NCI-H774 (cell line): ENCODE data around the gene CUX1.

Experiments used
- DNase-seq: peaks from one replicate; lab custom pipeline; 2025; lab: John Stamatoyannopoulos, UW

Gene CUX1

DNA sequence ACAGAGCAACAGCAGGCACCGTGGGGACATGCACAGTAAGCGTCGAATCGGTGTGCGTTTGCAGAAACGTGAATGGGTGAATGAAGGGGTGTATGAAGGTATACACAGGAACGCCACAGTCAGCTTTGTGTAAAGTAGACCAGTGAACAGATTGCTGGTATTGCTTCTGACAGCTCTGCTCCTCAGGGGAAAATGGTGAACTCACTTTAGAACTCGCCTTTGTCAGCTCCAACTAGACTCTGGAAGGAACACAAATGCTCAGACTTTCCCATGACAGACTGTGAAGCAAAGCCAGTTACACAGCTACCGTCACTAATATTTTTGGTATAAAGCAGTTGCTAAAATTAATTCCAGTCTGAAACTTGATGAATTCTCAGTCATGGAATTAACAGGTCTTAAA is 78.9 kb downstream of the CUX1 start:
- DNase-seq: no peak

GRCh38 chr7:101896941-101897340 is 79.5 kb downstream of the CUX1 start:
- DNase-seq: no peak

GRCh38 chr7:101898106-101898505 is 80.7 kb downstream of the CUX1 start:
- DNase-seq: no peak

DNA sequence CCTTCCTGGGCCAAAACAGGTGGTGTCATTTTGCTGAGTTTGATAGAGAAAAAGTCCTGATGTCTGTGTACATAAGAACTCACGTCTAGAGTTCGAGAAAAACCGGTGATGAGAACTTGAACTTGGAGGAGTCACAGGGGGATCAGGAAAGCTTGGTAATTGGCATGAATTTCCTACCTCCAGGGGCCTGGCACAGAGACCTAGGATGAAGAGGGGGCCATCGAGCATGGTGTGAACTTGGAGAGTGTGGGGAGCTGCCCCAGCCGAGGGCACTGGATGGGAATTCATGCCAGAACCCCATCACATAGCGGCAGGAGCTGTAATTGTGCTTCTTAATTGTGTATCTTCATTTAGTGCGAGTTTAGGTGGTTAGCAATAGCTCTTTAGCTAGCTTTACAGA is 82.2 kb downstream of the CUX1 start:
- no peak for DNase-seq

- DNase-seq: no peak
Measured at GRCh38 chr7:101900103-101900502, 82.7 kb downstream of the CUX1 start.

- DNase-seq: no peak
Measured at GRCh38 chr7:101901661-101902491, 84.5 kb downstream of the CUX1 start.

- DNase-seq: no peak
Measured at GRCh38 chr7:101902680-101903514, 85.5 kb downstream of the CUX1 start.

DNA sequence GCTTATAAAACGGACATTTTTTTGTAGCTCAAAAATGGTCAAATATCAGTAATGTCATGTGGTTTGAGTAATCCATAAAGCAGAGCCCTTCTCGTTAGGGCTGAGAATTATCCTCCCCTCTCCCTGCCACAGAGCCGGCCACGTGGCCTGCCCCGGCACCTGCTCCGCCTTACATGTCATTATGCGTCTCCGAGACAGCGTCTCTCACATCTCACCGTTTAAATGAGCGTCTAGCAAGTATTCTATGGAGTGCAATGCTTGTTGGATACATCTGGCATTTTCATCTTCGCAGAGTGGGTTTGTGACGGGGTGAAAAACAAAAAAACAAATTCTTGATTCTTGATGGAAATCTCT is 86.1 kb downstream of the CUX1 start:
- no peak for DNase-seq

DNA sequence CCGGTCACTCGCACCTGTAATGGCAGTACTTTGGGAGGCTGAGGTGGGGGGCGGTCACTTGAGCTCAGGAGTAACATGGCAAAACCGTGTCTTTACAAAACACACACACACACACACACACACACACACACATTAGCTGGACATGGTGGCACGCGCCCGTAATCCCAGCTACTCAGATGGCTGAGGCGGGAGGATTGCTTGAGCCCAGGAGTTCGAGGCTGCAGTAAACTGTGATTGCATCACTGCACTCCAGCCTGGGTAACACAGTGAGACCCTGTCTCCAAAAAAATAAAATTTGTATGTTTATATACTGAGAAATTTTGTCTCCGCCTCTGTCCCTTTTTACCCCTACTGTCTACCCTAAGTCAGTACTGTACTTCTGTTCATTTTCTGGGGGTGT is 86.6 kb downstream of the CUX1 start:
- no peak for DNase-seq

DNA sequence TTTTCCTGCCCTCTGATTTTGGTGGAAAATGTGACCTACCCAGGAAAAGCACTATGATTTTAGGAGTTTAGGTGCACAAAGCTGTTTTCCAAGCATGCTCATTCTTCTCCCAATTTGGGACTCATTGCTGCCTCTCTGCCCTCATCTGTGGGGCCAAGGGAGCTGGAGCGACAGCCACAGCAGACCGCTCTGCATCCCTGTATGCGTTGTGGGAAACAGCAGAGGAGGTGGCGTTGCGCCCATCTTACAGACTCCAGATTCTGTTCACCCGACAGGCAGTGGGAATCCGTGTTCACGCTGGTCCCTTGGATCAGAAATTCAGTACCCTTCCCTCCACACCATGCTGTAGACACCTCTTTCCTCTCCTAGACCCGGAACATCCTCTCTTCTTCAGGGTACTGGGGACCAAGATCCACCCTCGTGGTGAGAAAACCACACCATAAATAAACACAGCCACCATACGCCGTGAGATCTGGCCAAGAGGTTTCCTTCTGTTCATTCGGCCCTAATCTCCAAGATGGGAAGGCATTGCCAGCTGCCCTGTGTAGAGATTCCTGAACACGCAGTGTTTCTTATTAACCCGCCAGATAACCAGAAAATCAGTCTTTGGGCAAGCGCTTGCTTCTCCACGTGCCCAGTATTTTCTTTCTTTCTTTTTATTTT is 87.9 kb downstream of the CUX1 start:
- no peak for DNase-seq

DNA sequence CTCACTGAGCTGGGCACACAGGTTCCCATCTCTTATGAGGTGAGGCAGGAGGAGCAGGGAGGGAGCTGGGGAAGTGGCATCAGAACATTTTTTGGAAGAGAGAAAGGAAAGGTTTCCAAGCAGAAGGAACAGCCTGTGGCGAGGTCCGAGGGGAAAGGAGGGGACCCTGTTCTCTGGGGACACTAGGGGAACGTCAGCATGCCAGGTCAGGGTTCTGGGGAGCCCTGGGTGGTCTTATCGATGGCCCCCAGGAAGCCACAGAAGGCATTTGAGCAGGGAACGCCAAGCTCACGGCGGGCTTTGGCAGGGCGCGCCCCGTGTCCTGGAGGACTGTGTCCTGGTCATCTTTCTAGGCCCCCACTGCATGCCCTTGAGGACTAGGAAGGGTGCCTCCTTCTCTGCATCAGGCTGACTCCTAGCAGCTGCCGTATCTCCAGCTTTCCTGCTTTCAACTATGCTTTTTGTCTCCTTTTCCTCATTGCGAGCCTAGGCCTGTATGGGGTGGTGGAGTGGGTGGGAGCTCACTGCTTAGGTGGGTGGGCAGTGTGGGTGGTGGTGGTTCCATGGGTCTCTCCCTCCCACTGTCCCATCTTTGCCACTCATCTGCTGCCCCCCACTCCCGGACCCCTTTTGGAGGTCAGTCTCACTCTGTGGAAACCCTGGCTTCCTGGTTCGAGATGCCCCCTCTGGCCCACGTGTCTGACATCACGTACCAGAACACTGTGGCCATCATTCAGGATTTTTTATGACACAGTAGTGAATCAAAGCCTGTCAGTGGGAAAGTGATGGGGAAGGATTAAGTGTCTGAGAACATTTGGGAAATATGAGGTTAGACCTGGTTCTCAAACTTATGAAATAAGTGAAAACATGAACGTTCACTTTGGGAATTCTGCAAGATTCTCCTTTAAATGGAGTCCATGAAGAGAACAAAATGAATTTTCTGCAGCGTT is 89.1 kb downstream of the CUX1 start:
- no peak for DNase-seq

DNA sequence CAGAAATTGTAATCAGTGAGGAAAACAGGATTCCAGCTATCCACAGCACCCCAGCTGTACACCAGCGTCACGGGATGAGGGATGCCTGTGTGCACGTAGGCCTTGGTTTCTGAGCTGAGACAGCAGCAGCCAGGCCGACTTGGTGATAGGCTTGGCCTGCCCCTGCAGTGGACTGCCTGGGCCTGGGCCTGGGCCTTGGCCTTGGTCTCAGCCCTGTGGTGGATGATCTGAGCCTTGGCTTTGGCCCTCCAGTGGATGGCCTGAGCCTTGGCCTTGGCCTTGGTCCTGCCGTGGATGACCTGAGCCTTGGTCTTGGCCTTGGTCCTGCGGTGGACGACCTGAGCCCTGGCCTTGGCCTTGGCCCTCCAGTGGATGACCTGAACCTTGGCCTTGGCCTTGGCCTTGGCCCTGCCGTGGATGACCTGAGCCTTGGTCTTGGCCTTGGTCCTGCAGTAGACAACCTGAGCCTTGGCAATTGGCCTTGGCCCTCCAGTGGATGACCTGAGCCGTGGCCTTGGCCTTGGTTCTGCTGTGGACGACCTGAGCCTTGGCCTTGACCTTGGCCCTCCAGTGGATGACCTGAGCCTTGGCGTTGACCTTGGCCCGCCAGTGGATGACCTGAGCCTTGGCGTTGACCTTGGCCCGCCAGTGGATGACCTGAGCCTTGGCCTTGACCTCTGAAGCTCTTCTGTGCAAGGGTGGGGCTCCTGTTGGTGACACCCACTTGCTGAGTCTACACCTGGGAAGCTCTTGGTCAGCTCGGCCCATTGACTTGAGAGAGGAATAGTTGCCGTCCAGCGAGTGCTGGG is 93.8 kb downstream of the CUX1 start:
- no peak for DNase-seq

DNA sequence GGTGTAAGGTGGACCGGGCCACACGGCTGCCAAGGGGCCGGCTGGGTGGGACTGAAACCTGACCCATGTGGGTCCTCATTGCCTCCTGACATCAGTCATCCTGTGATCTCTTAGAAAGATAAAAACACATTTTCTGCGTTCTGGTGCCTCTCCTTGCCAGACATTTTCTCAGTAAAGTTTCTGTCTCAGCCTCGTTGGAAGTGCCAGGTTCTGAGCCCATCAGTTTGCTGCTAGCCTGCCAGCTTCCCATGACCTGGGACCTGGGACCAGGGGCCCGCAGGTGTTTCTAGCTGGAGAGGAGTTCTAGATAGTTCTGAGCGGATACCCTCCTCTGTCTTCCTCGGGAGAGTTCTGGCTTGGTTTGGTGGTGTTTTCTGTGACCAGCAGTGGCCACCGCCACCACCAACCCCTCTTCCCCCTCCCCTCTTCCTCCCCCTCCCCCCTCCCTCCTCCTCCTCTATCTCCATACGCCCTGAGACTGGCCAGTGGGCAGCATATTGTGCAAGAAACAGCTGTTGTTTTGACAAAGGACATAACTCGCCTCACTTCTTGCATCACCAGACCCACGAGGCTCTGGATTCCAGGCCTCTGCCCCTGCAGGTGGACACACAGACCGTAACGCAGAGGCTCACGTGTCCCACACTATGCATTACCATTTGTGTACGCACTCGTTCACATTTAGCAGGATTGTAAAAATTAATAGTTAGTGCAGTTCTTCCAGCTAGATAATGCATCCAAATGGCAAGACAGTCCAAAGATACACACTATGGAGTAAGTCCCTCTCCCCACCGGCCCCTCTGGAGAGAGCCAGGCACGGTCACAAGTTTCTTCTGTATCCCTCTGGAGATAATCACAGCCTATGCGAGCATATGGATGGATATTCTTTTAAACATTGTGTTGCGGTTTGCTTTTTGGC is 94.6 kb downstream of the CUX1 start:
- DNase-seq: no peak

DNA sequence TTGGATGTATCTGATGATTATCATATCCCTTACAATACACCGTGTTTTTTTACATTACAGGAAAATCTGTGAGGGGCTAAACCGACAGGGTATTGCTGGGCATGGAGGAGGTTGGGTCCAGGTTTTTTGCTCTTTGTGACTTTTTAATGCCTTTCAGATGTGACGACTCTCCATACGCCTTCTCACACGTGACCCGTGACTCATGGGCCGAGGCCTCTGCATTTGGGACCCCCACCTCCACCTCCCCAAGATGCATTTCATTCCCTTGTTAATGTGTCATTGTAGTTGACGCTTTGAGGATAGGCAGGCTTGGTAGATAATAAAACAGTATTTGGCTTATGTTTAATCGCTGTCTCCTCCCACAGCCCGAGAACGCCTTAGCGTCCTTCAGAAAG is 95.3 kb downstream of the CUX1 start:
- no peak for DNase-seq

- DNase-seq: no peak
Measured at GRCh38 chr7:101913247-101913721, 95.9 kb downstream of the CUX1 start.

DNA sequence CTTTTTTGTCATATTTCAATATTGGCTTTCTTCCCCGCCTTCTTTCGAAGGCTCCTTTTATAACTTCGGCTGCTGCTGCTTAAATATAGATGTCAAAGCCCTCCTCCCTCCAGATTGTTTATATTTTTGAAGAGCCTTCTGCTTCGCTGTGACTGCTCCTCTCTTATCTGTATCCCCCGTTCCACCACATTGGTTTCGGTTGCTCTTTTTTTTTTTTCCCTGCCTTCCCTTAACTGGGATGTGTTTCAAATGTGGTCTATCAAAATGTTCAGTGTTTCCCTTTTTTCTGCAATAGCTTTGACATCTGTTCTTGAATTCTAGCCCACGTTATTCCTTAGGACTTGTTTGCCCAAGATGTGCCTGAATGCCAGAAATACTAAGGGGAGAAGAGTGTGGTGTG is 96.4 kb downstream of the CUX1 start:
- no peak for DNase-seq

DNA sequence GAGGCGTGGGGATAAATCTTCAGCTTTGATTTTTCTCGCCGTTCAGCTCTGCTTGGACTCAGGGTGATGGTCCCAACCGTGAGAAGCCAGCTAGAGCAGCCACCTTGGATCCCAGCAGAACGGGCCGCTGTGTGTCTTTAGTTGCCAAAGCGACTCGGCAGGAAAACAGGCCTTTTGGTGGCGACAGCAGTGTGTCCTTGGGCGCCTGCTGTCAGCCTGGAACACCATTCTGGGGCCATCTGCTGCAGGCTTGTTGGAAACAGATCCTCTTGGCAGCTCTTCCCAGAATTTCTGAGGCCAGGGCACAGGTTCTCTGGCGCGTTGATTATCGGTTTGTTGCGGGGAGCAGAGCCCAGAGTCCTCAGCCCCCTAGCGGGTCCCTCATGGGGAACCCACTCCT is 97.6 kb downstream of the CUX1 start:
- no peak for DNase-seq

GRCh38 chr7:101916041-101916800 is 98.8 kb downstream of the CUX1 start:
- DNase-seq: no peak

GRCh38 chr7:101916876-101917275 is 99.5 kb downstream of the CUX1 start:
- no peak for DNase-seq
